ENCODE results near the gene KRTAP1-3. TPM values are rescaled to one million over a fixed set of nuclear protein-coding genes. Genes with fewer than 3 reads are reported as not detected.
"Not testable (repeated sequence)": the region's sequence is repeated elsewhere in the genome, so short reads cannot be mapped to it uniquely, and the experiment has no call there.

KRTAP1-3 gene, protein sequence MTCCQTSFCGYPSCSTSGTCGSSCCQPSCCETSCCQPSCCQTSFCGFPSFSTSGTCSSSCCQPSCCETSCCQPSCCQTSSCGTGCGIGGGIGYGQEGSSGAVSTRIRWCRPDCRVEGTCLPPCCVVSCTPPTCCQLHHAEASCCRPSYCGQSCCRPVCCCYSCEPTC
- polyA plus RNA-seq (2013, experiment 1 of 2; ENCODE audit: insufficient read length), result not detected
- not detected for polyA plus RNA-seq (2013, experiment 2 of 2; ENCODE audit: insufficient read length)

DNA sequence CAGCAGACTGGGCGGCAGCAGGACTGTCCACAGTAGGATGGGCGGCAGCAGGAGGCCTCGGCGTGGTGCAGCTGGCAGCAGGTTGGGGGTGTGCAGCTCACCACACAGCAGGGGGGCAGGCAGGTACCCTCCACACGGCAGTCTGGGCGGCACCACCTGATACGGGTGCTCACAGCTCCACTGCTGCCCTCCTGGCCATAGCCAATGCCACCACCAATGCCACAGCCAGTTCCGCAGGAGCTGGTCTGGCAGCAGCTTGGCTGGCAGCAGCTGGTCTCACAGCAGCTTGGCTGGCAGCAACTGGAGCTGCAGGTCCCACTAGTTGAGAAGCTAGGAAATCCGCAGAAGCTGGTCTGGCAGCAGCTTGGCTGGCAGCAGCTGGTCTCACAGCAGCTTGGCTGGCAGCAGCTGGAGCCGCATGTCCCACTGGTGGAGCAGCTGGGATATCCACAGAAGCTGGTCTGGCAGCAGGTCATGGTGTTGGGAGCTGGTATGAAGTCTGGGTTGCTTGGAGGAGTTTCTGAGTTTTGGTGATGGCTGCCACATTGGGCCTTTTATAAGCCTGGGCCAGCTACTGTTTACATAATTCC is at the start of gene KRTAP1-3:
Gene KRTAP1-3 (minus strand): TSS at position 529 of the 590 bp plus-strand sequence. CDS start 53 bp downstream, at position 476.
- not testable (repeated sequence) for DNase-seq

DNA sequence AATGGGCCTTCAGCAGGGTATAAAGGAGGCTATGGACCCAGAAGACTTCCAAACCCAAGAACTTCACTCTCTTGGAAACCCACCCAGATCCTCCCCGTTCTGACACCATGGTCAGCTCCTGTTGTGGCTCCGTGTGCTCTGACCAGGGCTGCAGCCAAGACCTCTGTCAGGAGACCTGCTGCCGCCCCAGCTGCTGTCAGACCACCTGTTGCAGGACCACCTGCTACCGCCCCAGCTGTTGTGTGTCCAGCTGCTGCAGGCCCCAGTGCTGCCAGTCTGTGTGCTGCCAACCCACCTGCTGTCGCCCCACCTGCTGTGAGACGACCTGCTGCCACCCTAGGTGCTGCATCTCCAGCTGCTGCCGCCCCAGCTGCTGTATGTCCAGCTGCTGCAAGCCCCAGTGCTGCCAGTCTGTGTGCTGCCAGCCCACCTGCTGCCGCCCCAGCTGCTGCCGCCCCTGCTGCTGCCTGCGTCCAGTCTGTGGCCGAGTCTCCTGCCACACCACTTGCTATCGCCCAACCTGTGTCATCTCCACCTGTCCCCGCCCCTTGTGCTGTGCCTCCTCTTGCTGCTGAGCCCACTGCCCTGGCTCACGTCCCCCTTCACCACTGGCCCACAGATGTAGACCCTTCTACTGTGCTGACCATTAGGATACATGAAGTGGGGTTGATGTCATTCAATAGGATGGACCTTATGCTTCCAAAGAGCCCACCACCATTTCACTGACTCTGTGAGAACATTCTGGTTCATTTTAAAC is 49.6 kb upstream of the KRTAP1-3 start, which contains the start of gene KRTAP4-7:
Gene KRTAP4-7 (plus strand): TSS at position 51 of the 757 bp plus-strand sequence. CDS start 57 bp downstream, at position 108.
- not testable (repeated sequence) for DNase-seq

DNA sequence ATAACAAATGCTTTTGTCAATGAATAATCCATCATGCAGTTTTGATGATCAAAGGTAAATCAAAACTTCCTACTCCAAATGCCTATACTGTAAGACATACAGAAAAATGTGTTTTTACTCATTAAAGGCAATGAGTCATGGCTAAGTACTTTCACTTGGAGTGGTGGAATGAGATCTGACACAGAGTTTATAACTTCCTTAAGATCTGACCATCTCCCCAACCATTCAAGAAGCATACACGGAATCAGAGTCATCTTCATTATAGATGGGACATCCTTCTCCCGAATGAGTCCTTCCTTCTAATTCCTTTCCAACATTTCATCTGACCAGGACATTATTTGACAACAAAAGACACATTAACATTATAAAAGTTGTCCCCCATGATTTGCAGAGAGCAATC is 48.8 kb upstream of the KRTAP1-3 start:
- DNase-seq, result peak; percentile 78

DNA sequence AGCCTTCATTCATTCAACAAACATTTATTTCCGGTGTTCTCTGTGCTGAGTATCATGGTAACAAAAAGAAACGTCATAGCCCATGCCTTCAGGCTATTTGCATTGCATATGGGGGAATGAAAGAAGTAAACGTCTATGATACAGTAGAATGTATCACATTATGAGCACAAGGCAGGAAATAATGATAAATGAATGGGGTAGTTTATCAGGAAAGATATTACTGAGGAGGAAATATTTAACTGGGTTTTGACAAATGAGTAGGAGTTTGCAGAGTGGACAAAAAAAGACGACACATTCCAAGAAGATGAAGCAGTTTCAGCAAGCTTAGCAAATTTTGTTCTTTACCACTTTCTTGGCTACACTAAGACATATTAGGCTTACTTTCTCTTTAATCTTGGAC is 48.0 kb upstream of the KRTAP1-3 start:
- DNase-seq, result no peak

DNA sequence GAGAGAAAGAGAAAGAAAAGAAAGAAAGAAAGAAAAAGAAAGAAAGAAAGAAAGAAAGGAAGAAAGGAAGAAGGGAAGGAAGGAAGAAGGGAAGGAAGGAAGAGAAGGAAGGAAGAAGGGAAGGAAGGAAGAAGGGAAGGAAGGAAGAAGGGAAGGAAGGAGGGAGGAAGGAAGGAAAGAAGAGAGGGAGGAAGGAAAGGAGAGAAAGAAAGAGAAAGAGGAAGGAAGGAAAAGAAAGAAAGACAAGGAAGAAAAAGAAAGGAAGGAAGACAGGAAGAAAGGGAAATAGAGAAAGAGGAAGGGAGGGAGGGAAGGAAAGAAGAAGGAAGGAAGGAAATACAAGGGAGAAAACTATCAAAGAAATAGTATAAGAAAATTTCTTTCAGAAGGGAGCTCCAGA is 42.1 kb upstream of the KRTAP1-3 start:
- no peak for DNase-seq

GRCh38 chr17:41073676-41074075 is 39.0 kb upstream of the KRTAP1-3 start:
- no peak for DNase-seq

DNA sequence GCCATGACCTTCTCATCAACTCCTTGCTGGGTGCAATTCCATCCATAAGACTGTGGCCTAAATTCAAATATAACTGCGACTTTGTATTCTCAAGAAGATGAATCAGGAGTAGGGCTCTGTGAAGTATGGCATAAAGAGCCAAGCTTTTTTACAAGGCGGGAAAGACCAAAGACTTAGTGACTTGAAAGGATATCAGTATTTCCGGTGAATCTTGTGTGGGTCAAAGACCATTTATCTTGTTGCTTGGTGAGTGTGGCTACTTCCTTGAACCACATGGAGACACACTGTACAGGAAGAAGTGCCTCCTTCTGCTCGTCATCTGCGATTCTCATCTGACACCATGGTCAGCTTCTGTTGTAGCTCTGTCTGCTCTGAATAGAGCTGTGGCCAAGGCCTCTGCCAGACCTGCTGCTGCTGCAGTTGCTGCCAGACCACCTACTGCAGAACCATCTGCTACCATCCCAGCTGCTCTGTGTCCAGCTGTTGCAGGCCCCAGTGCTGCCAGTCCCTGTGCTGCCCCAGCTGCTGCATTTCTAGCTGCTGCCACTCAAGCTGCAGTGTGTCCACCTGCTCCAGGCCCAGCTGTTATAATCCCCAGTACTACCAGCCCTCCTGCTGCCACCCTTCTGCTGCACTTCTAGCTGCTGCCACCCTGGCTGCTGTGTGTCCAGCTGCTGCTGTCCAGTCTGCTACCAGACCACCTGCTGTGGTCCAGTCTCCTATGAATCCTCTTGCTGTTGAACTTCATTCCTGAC is 37.1 kb upstream of the KRTAP1-3 start:
- no peak for DNase-seq

- no peak for DNase-seq
Measured at GRCh38 chr17:41069031-41069430, 34.4 kb upstream of the KRTAP1-3 start.

- DNase-seq, result peak; percentile 74
Measured at GRCh38 chr17:41067281-41067680, 32.6 kb upstream of the KRTAP1-3 start.

DNA sequence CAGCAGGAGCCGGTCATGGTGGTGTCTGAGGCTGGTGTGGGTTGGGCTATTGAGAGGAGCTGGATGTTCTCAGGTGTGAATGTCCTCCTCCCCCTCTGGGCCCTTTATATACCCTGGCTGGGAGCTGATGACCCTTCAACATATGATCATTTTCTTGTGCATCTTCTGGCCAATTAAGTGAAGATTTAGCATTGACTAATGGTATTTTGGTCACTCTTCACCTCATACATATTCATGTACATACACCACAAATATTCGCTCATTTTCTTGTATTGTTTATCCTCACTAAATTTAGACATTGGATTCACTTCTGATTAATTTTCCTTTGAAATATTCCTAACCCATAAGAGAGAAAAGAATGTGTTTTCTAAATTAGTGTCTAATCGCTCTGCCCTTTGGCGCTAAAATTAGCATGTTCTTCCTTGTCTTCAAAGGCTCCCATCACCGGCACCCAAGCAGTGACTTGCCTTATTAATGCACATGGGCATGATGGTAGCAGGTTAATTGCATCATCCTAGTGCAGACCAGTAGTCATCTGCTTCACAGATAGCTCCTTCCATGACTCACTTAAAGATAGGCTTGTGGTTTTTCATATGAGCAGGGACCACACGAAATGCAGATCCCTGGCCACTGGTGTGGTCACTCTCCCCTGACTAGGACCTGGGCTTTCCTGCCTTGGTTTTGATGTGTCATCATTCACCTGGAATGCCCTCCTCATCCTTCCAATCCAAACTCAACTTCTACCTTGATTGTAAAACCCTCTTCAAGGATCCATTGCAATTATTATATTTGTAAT is 31.4 kb upstream of the KRTAP1-3 start, which contains the start of gene KRTAP2-4:
Gene KRTAP2-4 (minus strand): TSS at position 51 of the 796 bp plus-strand sequence. CDS start 34 bp downstream, at position 17.
- peak; percentile 86 for DNase-seq

DNA sequence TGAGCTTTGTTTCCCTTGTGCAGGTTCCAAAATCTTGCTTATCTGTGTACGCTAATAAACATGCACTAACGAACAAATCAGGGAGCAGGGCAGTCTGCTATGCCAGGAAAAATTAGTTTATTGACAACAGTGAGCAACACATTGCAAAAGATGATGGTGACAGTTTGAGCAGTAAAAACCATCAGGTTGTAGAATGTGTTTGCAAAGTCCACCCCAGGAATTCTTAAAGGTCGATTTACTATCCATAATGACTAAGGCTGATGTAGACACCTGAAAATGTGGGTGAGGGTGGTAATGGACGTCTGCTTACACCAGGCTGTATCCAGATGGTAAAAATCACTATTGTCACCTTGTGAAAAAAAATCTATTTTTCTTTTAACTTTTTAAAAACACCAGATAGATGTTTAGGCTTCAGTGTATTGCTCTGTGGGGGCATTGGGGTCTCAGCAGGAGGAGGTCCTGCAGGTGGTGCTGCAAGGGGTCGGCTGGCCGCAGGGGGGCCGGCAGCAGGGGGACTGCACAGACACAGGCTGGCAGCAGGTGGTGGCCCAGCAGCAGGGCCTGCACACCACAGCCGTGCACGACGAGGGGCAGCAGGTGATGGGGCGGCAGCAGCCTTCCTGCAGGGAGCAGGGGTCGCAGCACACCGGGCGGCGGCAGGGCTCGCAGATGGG is 30.5 kb upstream of the KRTAP1-3 start:
- DNase-seq, result not testable (repeated sequence)

- DNase-seq, result no peak
Measured at GRCh38 chr17:41064301-41064700, 29.6 kb upstream of the KRTAP1-3 start.

GRCh38 chr17:41063449-41063848 is 28.8 kb upstream of the KRTAP1-3 start:
- DNase-seq, result no peak

DNA sequence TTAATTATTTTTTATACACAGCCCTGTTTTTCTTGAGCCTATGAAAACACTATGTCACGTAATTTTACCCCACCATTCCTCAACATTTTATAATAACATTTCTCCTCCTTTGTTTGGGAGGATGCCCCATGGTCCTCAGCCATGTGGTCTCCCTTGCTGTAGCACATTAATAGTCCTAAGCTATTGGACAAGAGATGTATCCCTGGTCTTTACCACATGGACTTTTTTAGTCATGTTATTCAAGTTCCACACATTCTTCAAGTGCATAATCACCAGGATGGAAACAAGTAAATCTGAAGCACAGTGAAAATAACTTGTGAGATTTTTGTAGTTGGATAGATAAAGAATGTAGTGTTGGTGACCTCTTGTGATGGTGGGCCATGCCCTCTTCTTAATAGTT is 27.3 kb upstream of the KRTAP1-3 start:
- DNase-seq, result peak; percentile 99

- DNase-seq, result peak; percentile 98
Measured at GRCh38 chr17:41060052-41060604, 25.5 kb upstream of the KRTAP1-3 start, which contains the start of gene KRTAP2-3. Gene KRTAP2-3, minus strand, starts transcription at chr17:41060114. Its CDS starts 64 bp downstream, at chr17:41060050.

- DNase-seq, result peak; percentile 95
Measured at GRCh38 chr17:41059276-41060051, 24.8 kb upstream of the KRTAP1-3 start.

GRCh38 chr17:41058741-41059140 is 24.1 kb upstream of the KRTAP1-3 start:
- DNase-seq, result no peak

GRCh38 chr17:41057547-41057946 is 22.9 kb upstream of the KRTAP1-3 start:
- no peak for DNase-seq

GRCh38 chr17:41055130-41055529 is 20.5 kb upstream of the KRTAP1-3 start, which contains the start of gene KRTAP2-2:
Gene KRTAP2-2, minus strand, starts transcription at chr17:41055230. Its CDS starts 19 bp downstream, at chr17:41055211.
- DNase-seq, result not testable (repeated sequence)

DNA sequence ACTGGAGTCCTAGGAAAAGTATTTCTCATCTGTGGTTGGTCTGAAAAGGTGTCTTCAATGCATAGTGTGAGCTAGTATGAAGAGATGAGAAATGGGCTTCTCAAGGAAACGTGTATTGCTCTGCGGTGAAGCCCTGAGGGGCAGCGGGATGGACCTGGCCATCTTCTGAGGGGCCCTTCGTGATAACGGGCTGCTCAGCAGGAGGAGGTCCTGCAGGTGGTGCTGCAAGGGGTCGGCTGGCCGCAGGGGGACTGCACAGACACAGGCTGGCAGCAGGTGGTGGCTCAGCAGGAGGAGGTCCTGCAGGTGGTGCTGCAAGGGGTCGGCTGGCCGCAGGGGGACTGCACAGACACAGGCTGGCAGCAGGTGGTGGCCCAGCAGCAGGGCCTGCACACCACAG is 19.9 kb upstream of the KRTAP1-3 start:
- not testable (repeated sequence) for DNase-seq
